Activated T-helper 1 cell treated with anti-CD3 and anti-CD28 coated beads, Interleukin-12 subunit alpha, Interleukin-12 subunit beta, Interleukin-2, Interleukin-4 antibody, amounts not matched to agents 30 ng/mL and 10 ng/mL and 1 ng/mL, durations not matched to agents 14 hours and 24 hours and 36 hours (primary cell): ENCODE data around the gene DAPP1. TPM values are rescaled to one million over a fixed set of nuclear protein-coding genes. Genes with fewer than 3 reads are reported as not detected.
"Not testable (repeated sequence)": the region's sequence is repeated elsewhere in the genome, so short reads cannot be mapped to it uniquely, and the experiment has no call there.

Source experiments
- DNase-seq: peaks from one replicate; pipeline ENCODE4 v3.0.0; 2021; ENCODE audit warnings: low spot score
- H3K27ac Mint-ChIP-seq: one replicate; pipeline ENCODE4 v1.8.0; 2021; ENCODE audit warnings: mild to moderate bottlenecking, mixed read lengths
- H3K27me3 Mint-ChIP-seq: one replicate; pipeline ENCODE4 v1.8.0; 2022; ENCODE audit warnings: mild to moderate bottlenecking, moderate library complexity, mixed read lengths; ENCODE audit not compliant: insufficient read depth
- H3K36me3 Mint-ChIP-seq: one replicate; pipeline ENCODE4 v1.8.0; 2021; ENCODE audit warnings: low read depth, mixed read lengths
- H3K4me1 Mint-ChIP-seq: one replicate; pipeline ENCODE4 v1.8.0; 2021; ENCODE audit warnings: low read depth, mixed read lengths
- H3K4me3 Mint-ChIP-seq: one replicate; pipeline ENCODE4 v1.8.0; 2021; ENCODE audit warnings: mild to moderate bottlenecking, moderate library complexity, mixed read lengths
- H3K9me3 Mint-ChIP-seq: one replicate; pipeline ENCODE4 v1.8.0; 2021; ENCODE audit warnings: mixed read lengths
- intact Hi-C: fragments of 100-400 bp; cut with micrococcal nuclease; formaldehyde crosslinking; loops from one replicate; pipeline ENCODE4 v1.15.1; 2024
- total RNA-seq: library from RNA; stranded (reverse); gene quantifications from 2 replicates; pipeline ENCODE4 v1.2.3, GENCODE V29; 2022

DAPP1 gene, protein sequence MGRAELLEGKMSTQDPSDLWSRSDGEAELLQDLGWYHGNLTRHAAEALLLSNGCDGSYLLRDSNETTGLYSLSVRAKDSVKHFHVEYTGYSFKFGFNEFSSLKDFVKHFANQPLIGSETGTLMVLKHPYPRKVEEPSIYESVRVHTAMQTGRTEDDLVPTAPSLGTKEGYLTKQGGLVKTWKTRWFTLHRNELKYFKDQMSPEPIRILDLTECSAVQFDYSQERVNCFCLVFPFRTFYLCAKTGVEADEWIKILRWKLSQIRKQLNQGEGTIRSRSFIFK
- 38.8 and 40.2 TPM in 2 replicates for total RNA-seq

DNA sequence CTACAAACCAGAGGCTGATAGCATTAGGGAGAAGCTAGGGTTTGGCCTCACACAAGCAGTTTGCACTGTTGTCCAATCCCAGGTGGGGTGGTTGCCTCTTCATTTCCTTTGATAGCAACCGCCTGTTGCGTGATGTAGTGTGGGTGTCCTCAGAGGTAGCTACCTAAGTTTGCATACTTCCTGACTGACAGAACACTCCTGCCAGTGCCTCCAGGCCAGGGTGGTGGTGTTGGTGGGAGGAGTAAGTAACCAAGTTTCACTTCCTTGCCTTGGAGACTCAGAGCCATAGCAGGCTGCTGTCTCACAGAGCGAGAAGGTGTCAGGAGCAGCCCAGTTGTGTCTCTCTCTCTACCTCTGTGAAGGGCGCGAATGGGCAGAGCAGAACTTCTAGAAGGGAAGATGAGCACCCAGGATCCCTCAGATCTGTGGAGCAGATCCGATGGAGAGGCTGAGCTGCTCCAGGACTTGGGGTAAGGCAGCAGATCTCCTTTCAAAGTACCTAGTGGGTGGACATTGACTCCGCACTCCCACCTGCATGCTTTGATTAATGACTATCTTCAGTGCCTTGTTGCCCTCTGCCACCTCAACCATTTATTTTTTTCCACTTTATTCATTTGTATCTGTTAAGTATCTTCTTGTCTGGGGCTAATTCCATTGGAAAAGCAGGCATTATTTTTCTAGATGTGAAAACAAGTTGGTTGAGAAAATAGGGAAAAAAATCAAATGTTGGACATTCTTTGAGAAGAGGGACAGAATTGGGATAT, at the start of gene DAPP1:
Gene DAPP1 (plus strand): TSS at position 283 of the 764 bp plus-strand sequence. CDS start 87 bp downstream, at position 370.
- peaks cover 76% of the 10 kb centered on the region for H3K4me1 Mint-ChIP-seq
- H3K9me3 Mint-ChIP-seq, result no peaks in the 10 kb centered on the region
- peak within 1 kb of the TSS; percentile 77 for H3K27ac Mint-ChIP-seq
- intact Hi-C loops, result loop anchor here (1.0 to 5.0 kb wide), 11 partner anchors 12 to 1554 kb away; partner anchors contain the start of genes ADH5, DNAJB14, H2AZ1 and LAMTOR3
- peaks cover 20% of the 10 kb centered on the region for H3K36me3 Mint-ChIP-seq
- H3K27me3 Mint-ChIP-seq, result no peaks in the 10 kb centered on the region
- peak; percentile 79 for DNase-seq
- H3K4me3 Mint-ChIP-seq, result peak within 1 kb of the TSS; percentile 92

DNA sequence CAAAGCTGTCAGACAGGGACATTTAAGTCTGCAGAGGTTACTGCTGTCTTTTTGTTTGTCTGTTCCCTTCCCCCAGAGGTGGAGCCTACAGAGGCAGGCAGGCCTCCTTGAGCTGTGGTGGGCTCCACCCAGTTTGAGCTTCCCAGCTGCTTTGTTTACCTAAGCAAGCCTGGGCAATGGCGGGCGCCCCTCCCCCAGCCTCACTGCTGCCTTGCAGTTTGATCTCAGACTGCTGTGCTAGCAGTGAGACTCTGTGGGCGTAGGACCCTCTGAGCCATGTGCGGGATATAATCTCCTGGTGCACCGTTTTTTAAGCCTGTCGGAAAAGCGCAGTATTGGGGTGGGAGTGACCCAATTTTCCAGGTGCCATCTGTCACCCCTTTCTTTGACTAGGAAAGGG, 45.8 kb upstream of the DAPP1 start:
- H3K27me3 Mint-ChIP-seq, H3K4me1 Mint-ChIP-seq, H3K9me3 Mint-ChIP-seq, H3K27ac Mint-ChIP-seq, DNase-seq, H3K4me3 Mint-ChIP-seq, H3K36me3 Mint-ChIP-seq, intact Hi-C loops: not testable (repeated sequence)

DNA sequence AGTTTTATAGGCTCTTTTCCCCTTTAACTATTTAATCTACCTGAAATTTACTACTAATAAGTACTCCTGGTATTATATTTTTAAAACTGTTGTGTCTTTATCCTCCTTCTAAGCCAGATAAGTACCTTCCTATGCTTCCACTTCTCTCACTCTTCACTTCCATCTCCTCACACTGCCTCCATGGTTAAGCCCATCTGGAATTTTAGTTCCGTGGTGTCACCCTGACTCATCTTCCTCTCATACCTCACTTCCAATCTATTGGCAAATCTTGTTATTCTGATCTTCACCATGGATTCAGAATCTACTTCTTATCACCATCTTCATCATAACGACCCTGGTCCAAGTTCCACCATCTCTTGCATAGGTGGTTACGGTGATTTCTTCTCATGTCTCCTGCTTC, 32.7 kb upstream of the DAPP1 start:
- Mint-ChIP-seq H3K4me3 (no peak overlapping the region), H3K27ac (no peak overlapping the region), H3K4me1 (no peaks in the 10 kb centered on the region), H3K27me3 (peaks cover 6% of the 10 kb centered on the region), H3K9me3 (no peaks in the 10 kb centered on the region), H3K36me3 (no peaks in the 10 kb centered on the region)
- intact Hi-C loops, result no loop called here
- no peak for DNase-seq

DNA sequence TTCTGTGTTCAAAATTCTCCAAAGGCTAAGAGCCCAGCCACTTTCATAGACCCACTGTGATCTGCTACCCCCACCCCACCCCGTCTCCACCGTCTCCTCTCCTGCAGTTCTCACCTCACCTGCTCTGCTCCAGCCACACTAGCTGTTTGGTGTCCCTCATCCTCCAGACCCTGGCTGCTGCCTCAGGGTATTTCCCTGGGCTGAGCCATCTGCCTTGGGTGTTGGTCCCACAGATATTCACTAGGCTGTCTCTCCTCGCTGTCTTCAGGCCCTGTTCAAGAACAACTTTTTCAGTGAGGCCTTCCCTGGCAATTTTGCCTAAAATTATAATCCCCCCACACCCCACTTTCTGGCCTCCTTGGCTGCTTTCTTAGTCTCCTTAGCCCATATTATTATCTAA, 31.8 kb upstream of the DAPP1 start:
- no peaks in the 10 kb centered on the region for H3K4me1 Mint-ChIP-seq
- no peak for DNase-seq
- peaks cover 6% of the 10 kb centered on the region for H3K27me3 Mint-ChIP-seq
- H3K36me3 Mint-ChIP-seq, result no peaks in the 10 kb centered on the region
- intact Hi-C loops, result no loop called here
- H3K27ac Mint-ChIP-seq, result no peak overlapping the region
- no peaks in the 10 kb centered on the region for H3K9me3 Mint-ChIP-seq
- H3K4me3 Mint-ChIP-seq, result no peak overlapping the region

DNA sequence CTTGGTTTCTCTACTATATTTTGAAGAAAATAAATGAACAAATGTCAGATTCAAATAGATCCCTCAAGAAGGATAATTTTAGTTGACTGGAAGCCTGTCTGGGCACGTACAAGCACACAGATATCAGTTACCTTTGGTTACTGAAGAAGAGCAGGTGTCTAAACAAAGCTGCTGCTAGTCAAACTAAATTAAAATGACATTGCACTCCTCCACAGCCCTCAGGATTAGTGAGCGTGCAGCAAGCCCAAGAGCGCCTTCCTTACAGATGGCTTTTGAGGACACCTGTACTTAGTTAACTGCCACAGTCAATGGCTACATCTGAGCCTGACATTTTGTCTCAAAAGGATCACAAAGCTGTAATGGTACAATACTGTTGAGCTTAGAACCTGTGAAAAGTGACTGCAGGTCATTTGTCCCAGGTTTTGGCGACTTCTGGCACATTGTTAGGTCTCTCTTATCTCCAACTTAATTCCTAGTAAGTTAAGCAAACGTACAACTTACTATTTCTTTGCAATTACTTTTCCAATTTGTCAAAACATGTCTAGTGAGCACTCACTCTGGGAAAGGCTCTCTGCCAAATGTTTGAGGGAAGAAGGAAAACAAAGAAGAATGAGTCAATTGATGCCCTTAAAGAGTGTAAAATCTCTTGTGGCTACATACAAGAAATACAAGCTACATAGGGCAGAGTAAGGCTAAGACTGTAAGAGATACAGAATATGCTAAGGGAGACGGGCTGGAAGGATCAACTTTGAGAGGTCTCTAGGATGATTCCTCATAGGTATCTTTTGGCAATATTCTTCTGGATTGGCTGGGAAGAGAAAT, 25.6 kb upstream of the DAPP1 start:
- no peaks in the 10 kb centered on the region for H3K4me1 Mint-ChIP-seq
- intact Hi-C loops, result no loop called here
- no peak overlapping the region for H3K27ac Mint-ChIP-seq
- no peak for DNase-seq
- no peaks in the 10 kb centered on the region for H3K9me3 Mint-ChIP-seq
- H3K27me3 Mint-ChIP-seq, result peaks cover 14% of the 10 kb centered on the region
- no peak overlapping the region for H3K4me3 Mint-ChIP-seq
- no peaks in the 10 kb centered on the region for H3K36me3 Mint-ChIP-seq

DNA sequence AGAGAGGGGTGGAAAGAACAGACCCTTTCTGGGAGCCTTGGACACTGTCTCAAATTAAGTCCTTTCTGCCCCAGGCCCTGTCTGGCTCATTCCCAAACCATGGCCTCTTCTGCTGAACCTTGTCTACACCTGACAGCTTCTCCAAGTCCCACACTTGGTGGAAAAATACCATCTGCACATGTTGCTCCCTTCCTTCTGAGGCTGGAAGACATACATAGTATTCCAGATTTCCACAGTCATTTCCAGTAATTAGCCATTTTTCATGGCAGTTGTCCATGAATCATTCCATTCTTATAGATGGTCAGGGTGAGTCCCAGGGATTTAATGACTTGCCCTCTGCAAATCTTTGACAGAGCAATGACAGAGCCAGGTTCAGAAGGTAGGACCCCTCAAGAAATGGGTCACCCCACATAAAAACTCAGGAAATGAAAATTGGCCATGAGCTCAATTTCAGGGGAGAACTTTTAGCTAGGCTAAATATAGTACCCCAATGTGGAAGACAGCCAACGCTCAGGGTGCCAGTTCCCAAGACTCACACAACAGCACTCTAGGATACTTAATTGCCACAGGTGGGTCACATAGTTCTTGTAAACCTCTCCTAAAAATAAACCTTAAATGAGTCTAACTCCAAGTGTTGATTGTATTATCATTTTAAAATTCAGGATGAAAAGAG, 16.2 kb upstream of the DAPP1 start:
- Mint-ChIP-seq H3K27me3 (peaks cover 33% of the 10 kb centered on the region), H3K4me3 (no peak overlapping the region), H3K4me1 (no peaks in the 10 kb centered on the region), H3K27ac (no peak overlapping the region), H3K36me3 (no peaks in the 10 kb centered on the region), H3K9me3 (no peaks in the 10 kb centered on the region)
- DNase-seq, result no peak
- intact Hi-C loops, result no loop called here

DNA sequence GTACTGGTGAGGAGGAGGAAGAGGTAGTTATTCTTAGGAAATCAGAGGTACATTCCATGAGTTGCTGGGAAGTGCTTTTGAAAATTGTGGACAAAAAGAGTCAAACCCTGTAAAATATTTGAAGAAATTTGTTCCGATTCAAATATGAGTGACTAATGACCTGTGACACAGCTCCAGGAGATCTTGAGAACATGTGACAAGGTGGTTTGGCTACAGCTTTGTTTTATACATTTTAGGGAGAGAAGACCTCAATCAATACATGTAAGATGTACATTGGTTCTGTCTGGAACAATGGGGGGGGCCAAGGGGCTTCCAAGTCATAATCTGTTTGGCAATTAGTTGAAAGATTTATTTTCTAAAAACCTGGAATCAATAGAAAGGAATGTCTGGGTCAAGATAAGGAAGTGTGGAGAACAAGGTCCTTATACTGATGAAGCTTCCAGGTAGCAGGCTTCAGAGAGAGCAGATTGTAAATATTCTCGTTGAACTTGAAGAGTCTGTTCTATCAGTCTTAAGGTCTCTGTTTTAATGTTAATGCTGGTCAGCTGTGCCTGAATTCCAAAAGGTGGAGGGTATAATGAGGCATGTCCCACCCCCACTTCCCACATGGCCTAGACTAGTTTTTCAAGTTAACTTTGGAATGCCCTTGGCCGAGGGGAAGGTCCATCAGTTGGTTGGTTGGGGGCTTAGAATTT, 15.5 kb upstream of the DAPP1 start:
- Mint-ChIP-seq H3K9me3 (no peaks in the 10 kb centered on the region), H3K27me3 (peaks cover 30% of the 10 kb centered on the region), H3K4me1 (no peaks in the 10 kb centered on the region), H3K36me3 (no peaks in the 10 kb centered on the region), H3K4me3 (no peak overlapping the region), H3K27ac (no peak overlapping the region)
- intact Hi-C loops, result no loop called here
- DNase-seq, result no peak

DNA sequence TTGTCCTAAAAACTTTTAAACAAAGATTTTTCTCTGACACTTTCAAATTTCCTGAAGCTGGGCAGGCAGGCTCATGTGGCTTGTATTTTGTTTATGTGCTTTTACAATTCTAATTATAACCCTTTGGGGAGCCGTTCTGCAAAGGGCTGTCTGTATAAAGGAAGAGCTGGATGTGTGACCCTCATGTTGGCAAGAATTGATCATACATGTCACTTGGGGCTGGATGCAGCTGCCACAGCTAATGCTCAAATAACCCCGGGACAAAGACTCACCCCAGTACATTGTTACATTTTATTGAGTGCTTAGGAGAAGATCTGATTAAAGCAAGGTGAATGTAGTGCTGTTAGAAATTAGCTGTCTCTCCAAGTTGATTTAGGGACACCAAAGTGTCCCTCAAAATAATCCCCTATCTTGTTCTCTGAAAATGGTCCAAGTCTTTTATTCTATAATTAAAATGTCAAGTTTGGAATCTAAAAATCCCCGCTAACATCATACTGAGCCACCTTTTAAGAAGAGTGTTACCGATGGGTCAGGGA, 13.0 kb upstream of the DAPP1 start:
- Mint-ChIP-seq H3K27ac (no peak overlapping the region), H3K4me3 (no peak overlapping the region), H3K4me1 (peaks cover 6% of the 10 kb centered on the region), H3K9me3 (no peaks in the 10 kb centered on the region), H3K36me3 (no peaks in the 10 kb centered on the region), H3K27me3 (peaks cover 31% of the 10 kb centered on the region)
- no peak for DNase-seq
- intact Hi-C loops, result no loop called here

DNA sequence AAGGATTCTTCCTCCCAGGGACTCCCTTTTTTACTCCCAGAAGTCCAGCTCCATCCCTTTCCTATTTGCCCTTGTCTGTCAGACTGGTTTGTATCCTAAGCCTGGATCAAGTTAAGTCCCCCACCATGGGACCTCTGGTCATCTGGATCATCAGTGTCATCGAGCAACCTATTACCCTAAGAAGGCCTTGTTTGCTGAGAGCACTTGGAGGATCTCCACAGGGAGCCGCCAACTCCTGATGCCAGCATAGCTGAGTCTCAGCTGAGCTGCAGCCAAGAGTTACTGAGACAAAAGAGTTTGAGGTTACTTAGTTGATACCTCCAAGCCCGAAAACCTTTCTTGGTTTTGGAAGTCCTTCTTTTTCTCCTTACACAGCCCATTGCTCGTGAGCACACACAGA, 10.1 kb upstream of the DAPP1 start:
- Mint-ChIP-seq H3K9me3 (no peaks in the 10 kb centered on the region), H3K27me3 (peaks cover 21% of the 10 kb centered on the region), H3K4me1 (peaks cover 7% of the 10 kb centered on the region), H3K36me3 (no peaks in the 10 kb centered on the region), H3K27ac (no peak overlapping the region), H3K4me3 (no peak overlapping the region)
- DNase-seq, result no peak
- intact Hi-C loops, result no loop called here

DNA sequence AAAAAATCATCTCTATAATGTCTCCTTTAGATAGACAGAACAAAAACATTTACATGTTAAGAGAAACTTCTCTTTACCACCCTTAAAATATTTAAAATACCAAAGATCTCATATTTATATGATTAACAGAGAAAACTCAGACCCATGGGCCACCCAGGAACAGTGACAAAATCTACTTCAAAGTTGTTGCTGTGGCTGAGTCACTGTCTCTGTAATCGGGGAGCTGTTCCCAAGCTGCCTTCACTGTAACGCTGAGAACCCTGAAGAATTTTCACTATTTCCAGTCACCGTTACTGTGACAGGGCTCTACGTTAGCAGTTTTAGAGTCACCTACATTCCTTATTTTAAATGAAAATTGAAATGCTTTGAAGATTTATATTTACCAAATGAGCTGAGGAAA, 9.0 kb upstream of the DAPP1 start:
- Mint-ChIP-seq H3K4me3 (no peak overlapping the region), H3K27ac (no peak overlapping the region), H3K36me3 (no peaks in the 10 kb centered on the region), H3K4me1 (peaks cover 16% of the 10 kb centered on the region), H3K9me3 (no peaks in the 10 kb centered on the region), H3K27me3 (peaks cover 14% of the 10 kb centered on the region)
- DNase-seq, result no peak
- intact Hi-C loops, result loop anchor here (1.0 to 2.0 kb wide), 3 partner anchors 246 to 689 kb away; no protein-coding TSS in a partner anchor

DNA sequence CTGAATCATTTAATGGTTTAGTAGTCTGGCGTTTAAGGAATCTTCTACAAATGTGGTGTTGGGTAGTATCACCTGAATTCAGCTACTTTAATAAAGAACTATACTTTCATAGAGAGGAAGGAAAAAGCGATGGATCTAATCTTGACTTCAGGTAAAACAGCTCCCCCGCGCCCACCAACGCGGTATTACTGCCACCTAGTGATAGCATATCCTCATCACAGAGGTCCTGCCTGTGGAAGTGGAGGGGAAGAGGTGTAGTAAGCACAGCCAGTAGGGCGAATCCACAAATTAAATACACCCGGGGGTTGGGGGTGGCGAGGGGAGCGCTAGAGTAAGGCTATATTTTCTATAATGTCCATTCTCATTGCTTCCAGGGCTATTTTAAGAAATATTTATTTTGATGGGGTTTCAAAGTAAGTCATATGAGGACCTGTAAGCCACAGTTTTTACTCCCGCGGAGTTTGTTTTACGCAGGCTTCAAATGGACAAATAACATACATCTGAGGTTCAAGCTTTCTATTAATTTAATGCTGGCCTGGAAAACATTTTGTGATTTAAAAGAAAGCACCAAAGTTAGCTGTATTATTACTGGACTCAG, 8.3 kb upstream of the DAPP1 start:
- no peak overlapping the region for H3K27ac Mint-ChIP-seq
- intact Hi-C loops, result loop anchor here (1.0 to 2.0 kb wide), 3 partner anchors 247 to 690 kb away; no protein-coding TSS in a partner anchor
- DNase-seq, result peak; percentile 63
- H3K4me1 Mint-ChIP-seq, result peaks cover 16% of the 10 kb centered on the region
- no peak overlapping the region for H3K4me3 Mint-ChIP-seq
- no peaks in the 10 kb centered on the region for H3K36me3 Mint-ChIP-seq
- no peaks in the 10 kb centered on the region for H3K9me3 Mint-ChIP-seq
- H3K27me3 Mint-ChIP-seq, result peaks cover 11% of the 10 kb centered on the region
